OCI-LY7 (cell line): Measurements from ENCODE around the gene PPP4R4. TPM values are rescaled to one million over a fixed set of nuclear protein-coding genes. Genes with fewer than 3 reads are reported as not detected.

ENCODE experiments used
- BruUV-seq: library from RNA; stranded (reverse); fragments of 400-500 nt; replicated peaks from 2 replicates; lab custom pipeline; 2021; lab: Mats Ljungman, UMichigan
- CTCF ChIA-PET: fragments of 300-600 bp; sonication (Branson Sonifier 250); formaldehyde crosslinking; loops from one replicate; lab custom pipeline; 2022; ENCODE audit warnings: antibody characterized with exemption; ENCODE audit not compliant: unreplicated experiment; lab: Charles Lee
- POLR2A ChIA-PET: fragments of 300-600 bp; sonication (Branson Sonifier 250); formaldehyde crosslinking; loops from one replicate; lab custom pipeline; 2022; ENCODE audit warnings: antibody characterized with exemption; lab: Charles Lee
- DNase-seq: peaks from one replicate; pipeline ENCODE4 v3.0.0-alpha.2; 2015; ENCODE audit warnings: low spot score
- H2AFZ ChIP-seq: fragments of 200-600 bp; sonication (generic), shearing (Covaris generic); 2 replicates; pipeline ENCODE4 v1.6.1; 2014; ENCODE audit warnings: mild to moderate bottlenecking, antibody characterized with exemption, low read length, moderate library complexity
- H3K27ac ChIP-seq: fragments of 200-600 bp; sonication (generic); 2 replicates; pipeline ENCODE4 v1.5.1; 2014; ENCODE audit warnings: mixed run types, low read depth, mild to moderate bottlenecking, moderate library complexity, low read length, inconsistent platforms; ENCODE audit not compliant: poor library complexity, severe bottlenecking
- H3K36me3 ChIP-seq: fragments of 200-600 bp; sonication (generic); 2 replicates; pipeline ENCODE4 v1.6.1; 2014; ENCODE audit warnings: mild to moderate bottlenecking, antibody characterized with exemption, low read length, moderate library complexity, mixed read lengths; ENCODE audit not compliant: insufficient read depth
- H3K4me1 ChIP-seq: fragments of 200-600 bp; sonication (generic); 2 replicates; pipeline ENCODE4 v1.5.1; 2014; ENCODE audit warnings: mild to moderate bottlenecking, low read length; ENCODE audit not compliant: insufficient read depth, poor library complexity, severe bottlenecking
- H3K4me2 ChIP-seq: fragments of 200-600 bp; sonication (generic); 2 replicates; pipeline ENCODE4 v1.6.1; 2014; ENCODE audit warnings: mild to moderate bottlenecking, low read length
- H3K4me3 ChIP-seq: fragments of 200-600 bp; sonication (generic); 2 replicates; pipeline ENCODE4 v1.5.1; 2014; ENCODE audit warnings: mild to moderate bottlenecking, low read depth, low read length; ENCODE audit not compliant: poor library complexity, severe bottlenecking
- H3K79me2 ChIP-seq: fragments of 200-600 bp; sonication (generic); 2 replicates; pipeline ENCODE4 v1.6.1; 2016; ENCODE audit warnings: low read depth, mild to moderate bottlenecking, low read length, moderate library complexity, mixed read lengths; ENCODE audit not compliant: insufficient read depth
- H3K9me2 ChIP-seq: fragments of 200-600 bp; sonication (generic); 2 replicates; pipeline ENCODE4 v1.6.1; 2016; ENCODE audit warnings: mild to moderate bottlenecking, low read length, mixed read lengths; ENCODE audit not compliant: insufficient read depth
- H3K9me3 ChIP-seq: fragments of 200-600 bp; sonication (generic); 2 replicates; pipeline ENCODE4 v1.6.1; 2014; ENCODE audit warnings: mild to moderate bottlenecking, mixed run types, low read length, mixed read lengths
- H4K20me1 ChIP-seq: fragments of 200-600 bp; sonication (generic); 2 replicates; pipeline ENCODE4 v1.6.1; 2014; ENCODE audit warnings: mild to moderate bottlenecking, antibody characterized with exemption, low read length, moderate library complexity, mixed read lengths; ENCODE audit not compliant: insufficient read depth
- EZH2phosphoT487 ChIP-seq: fragments of 200-600 bp; sonication (generic); IDR thresholded peaks from 2 replicates; pipeline ENCODE4 v1.6.1; 2018; ENCODE audit warnings: low read depth, borderline replicate concordance, mild to moderate bottlenecking, mixed run types, antibody characterized with exemption, low read length, moderate library complexity, mixed read lengths
- intact Hi-C: fragments of 100-400 bp; cut with micrococcal nuclease; formaldehyde crosslinking; loops from one replicate; pipeline ENCODE4 v1.10.0; 2022; ENCODE audit not compliant: unreplicated experiment
- total RNA-seq, 2 experiments: library from RNA; depleted of rRNA in 1 of 2; stranded (reverse); fragments of >200 nt in 1 of 2; shearing (Covaris generic) in 1 of 2; gene quantifications; 2 replicates each; pipeline ENCODE4 v1.2.3, GENCODE V29; 2014 to 2022
- TF ChIP-seq, protein P1 (sequence below): fragments of 200-600 bp; sonication (generic); conservative IDR thresholded peaks from 2 replicates; pipeline ENCODE4 v1.5.1; 2014; ENCODE audit warnings: mild to moderate bottlenecking, antibody characterized with exemption, low read length, moderate library complexity, mixed read lengths

Gene PPP4R4
- total RNA-seq, 2 experiments from 2014 or later, result 0.54 to 0.93 TPM

DNA sequence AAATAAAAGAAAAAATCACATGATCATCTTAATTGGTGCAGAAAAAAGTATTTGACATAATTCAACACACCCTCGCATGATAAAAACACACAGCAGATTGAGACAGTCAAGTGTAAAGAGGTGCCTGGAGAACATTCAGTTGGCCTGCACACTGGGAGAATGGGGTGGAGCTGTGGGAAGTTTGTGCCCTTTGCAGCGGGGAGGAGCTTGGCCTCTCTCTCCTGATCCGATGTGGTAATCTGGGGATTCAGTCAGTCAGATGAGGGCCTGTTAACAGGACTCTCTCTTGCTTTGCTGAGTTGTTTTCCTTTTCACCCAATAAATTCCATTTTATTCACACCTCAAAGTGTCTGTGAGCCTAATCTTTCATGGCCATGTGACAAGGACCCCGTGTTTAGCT, 143.1 kb downstream of the PPP4R4 start:
- H3K79me2 ChIP-seq, result no peaks in the 10 kb centered on the region

GRCh38 chr14:94320243-94320642, 146.1 kb downstream of the PPP4R4 start:
- Histone ChIP-seq H3K9me2 (no peaks in the 10 kb centered on the region), H3K4me2 (no peak overlapping the region), H3K79me2 (no peaks in the 10 kb centered on the region), H3K4me3 (no peak overlapping the region), H3K27ac (no peak overlapping the region), H3K4me1 (no peaks in the 10 kb centered on the region), H4K20me1 (no peaks in the 10 kb centered on the region), H3K36me3 (no peaks in the 10 kb centered on the region), H3K9me3 (no peaks in the 10 kb centered on the region), H2AFZ (no peak overlapping the region)
- ChIA-PET CTCF (no interaction called here), POLR2A (interaction anchor here (0.7 kb wide), 1 partner anchor 20 kb away, joined by 3 read pairs; no protein-coding TSS in a partner anchor)
- TF ChIP-seq, protein P1, sequence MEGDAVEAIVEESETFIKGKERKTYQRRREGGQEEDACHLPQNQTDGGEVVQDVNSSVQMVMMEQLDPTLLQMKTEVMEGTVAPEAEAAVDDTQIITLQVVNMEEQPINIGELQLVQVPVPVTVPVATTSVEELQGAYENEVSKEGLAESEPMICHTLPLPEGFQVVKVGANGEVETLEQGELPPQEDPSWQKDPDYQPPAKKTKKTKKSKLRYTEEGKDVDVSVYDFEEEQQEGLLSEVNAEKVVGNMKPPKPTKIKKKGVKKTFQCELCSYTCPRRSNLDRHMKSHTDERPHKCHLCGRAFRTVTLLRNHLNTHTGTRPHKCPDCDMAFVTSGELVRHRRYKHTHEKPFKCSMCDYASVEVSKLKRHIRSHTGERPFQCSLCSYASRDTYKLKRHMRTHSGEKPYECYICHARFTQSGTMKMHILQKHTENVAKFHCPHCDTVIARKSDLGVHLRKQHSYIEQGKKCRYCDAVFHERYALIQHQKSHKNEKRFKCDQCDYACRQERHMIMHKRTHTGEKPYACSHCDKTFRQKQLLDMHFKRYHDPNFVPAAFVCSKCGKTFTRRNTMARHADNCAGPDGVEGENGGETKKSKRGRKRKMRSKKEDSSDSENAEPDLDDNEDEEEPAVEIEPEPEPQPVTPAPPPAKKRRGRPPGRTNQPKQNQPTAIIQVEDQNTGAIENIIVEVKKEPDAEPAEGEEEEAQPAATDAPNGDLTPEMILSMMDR, result no peak
- no peak for TF ChIP-seq EZH2phosphoT487
- no peak for DNase-seq
- BruUV-seq, result no TSS peak
- intact Hi-C loops, result no loop called here

More for the DNA sequence above, 143.1 kb downstream of the PPP4R4 start:
- no peak for DNase-seq
- no peaks in the 10 kb centered on the region for H3K4me1 ChIP-seq
- POLR2A ChIA-PET, result no interaction called here
- intact Hi-C loops, result no loop called here
- no peaks in the 10 kb centered on the region for H3K9me2 ChIP-seq
- H3K27ac ChIP-seq, result no peak overlapping the region
- H3K4me2 ChIP-seq, result no peak overlapping the region
- CTCF ChIA-PET, result no interaction called here
- no peaks in the 10 kb centered on the region for H3K9me3 ChIP-seq
- H3K4me3 ChIP-seq, result no peak overlapping the region
- no peaks in the 10 kb centered on the region for H3K36me3 ChIP-seq
- no TSS peak for BruUV-seq
- H4K20me1 ChIP-seq, result no peaks in the 10 kb centered on the region
- TF ChIP-seq, protein P1, result no peak
- no peak for TF ChIP-seq EZH2phosphoT487
- no peak overlapping the region for H2AFZ ChIP-seq

- Histone ChIP-seq H3K9me2 (no peaks in the 10 kb centered on the region; the same call in 1 of the 2 replicates), H3K4me1 (no peaks in the 10 kb centered on the region), H3K9me3 (no peaks in the 10 kb centered on the region), H4K20me1 (no peaks in the 10 kb centered on the region), H3K79me2 (no peaks in the 10 kb centered on the region), H2AFZ (no peak overlapping the region), H3K27ac (no peak overlapping the region), H3K4me3 (no peak overlapping the region), H3K36me3 (no peaks in the 10 kb centered on the region), H3K4me2 (no peak overlapping the region)
- DNase-seq, result no peak
- no peak for TF ChIP-seq EZH2phosphoT487
- CTCF ChIA-PET, result no interaction called here
- BruUV-seq, result no TSS peak
- POLR2A ChIA-PET, result no interaction called here
- intact Hi-C loops, result no loop called here
Observed at GRCh38 chr14:94321421-94322271, 147.5 kb downstream of the PPP4R4 start.
